AG09309 (cell line): ENCODE results near the gene LMX1A.
A peak's percentile ranks its signal among the peaks of the same experiment; 100 is the strongest.

Experiments
- DNase-seq: peaks from one replicate; pipeline ENCODE4 v3.0.0-alpha.2; 2010; ENCODE audit warnings: low read depth
- H3K4me3 ChIP-seq: 2 replicates; pipeline ENCODE4 v1.5.1; 2011; ENCODE audit warnings: mild to moderate bottlenecking, low read depth, low read length, moderate library complexity; ENCODE audit not compliant: control insufficient read depth
- CTCF ChIP-seq: IDR thresholded peaks from 2 replicates; pipeline ENCODE4 v1.5.1; 2011; ENCODE audit warnings: mild to moderate bottlenecking, low read depth, low read length, inconsistent platforms; ENCODE audit not compliant: insufficient read depth, control insufficient read depth; ENCODE audit errors: missing control alignments

The LMX1A gene

GRCh38 chr1:165392634-165393571, 36.4 kb upstream of the LMX1A start:
- no peak overlapping the region for H3K4me3 ChIP-seq

DNA sequence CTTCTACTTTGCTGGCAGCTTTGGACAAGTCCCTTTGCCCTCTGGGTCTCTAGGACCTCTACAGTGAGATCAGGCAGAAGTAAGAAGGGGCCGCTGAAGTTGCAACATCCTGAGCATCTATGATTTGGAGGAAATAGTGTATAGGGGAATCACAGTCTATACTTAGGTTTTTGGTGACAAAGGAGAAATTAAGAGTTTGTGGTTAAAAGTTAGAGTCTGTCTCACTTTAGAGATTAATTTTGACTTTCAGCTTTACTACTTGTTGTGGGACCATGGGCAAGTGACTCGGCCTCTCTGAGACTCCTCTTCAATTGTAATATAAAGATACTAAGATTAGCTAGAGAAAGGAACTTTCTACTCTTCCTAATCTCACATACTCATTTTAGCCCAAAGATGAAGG, 33.1 kb upstream of the LMX1A start:
- no peak for DNase-seq
- no peak for TF ChIP-seq CTCF
- H3K4me3 ChIP-seq, result no peak overlapping the region

More at GRCh38 chr1:165392634-165393571, 36.4 kb upstream of the LMX1A start:
- peak; percentile 89 for DNase-seq
- peak; percentile 94 for TF ChIP-seq CTCF

DNA sequence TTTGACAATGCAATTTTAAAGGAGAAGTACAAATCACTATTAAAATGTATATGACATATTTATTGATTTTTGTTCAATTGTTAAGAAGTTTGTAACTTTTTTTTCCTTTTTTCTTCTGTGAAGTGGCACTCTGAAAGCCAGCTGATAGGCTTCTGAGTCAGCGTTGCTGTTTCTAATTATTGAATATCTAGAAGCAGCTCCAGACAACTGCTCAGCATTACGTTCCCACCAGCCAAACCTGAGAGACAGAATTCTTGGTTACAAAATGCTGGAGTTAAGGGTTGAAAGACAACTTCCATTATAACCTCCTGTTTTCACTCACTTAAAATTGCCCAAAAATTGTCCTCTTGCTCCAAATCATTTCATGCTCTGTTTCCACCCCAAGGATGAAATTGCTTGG, 31.4 kb upstream of the LMX1A start:
- no peak for DNase-seq
- no peak overlapping the region for H3K4me3 ChIP-seq
- TF ChIP-seq CTCF, result no peak

GRCh38 chr1:165387505-165387904, 31.0 kb upstream of the LMX1A start:
- H3K4me3 ChIP-seq, result no peak overlapping the region
- TF ChIP-seq CTCF, result no peak
- DNase-seq, result no peak

GRCh38 chr1:165383599-165384405, 27.3 kb upstream of the LMX1A start:
- TF ChIP-seq CTCF, result no peak
- no peak for DNase-seq
- H3K4me3 ChIP-seq, result no peak overlapping the region

DNA sequence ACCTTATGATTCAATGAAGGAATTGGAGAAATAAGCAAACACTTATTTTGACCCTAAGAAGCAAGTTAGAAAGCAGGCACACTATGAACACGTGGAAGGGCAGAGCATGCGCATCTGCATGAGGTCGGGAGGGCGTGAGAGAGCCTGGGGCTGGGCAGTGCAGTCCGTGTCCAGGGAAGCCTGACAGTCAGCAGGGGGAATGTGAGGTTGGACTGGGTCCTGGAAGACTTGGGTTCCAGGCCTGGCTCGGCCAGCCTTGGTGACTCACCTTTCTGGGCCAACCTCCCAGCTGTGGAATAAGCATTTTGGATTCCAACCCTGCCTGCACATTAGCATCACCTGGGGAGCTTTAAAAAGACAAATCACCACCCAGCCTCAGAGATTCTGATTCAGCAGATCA, 26.6 kb upstream of the LMX1A start:
- TF ChIP-seq CTCF, result no peak
- DNase-seq, result peak; percentile 81
- H3K4me3 ChIP-seq, result no peak overlapping the region
